ENCODE measurements around the gene MOB1A. TPM values are rescaled to one million over a fixed set of nuclear protein-coding genes. Genes with fewer than 3 reads are reported as not detected.

MOB1A gene
- total RNA-seq, 1 experiment from 2014 or later: 92.6 TPM

- ChIA-PET CTCF (interaction anchor here (0.9 kb wide), 1 partner anchor 21 kb away, joined by 3 read pairs; no protein-coding TSS in a partner anchor), POLR2A (no interaction called here)
- no peak overlapping the region for H3K27ac Mint-ChIP-seq (ENCODE audit: low read depth, unreplicated experiment)
- no TSS peak for BruUV-seq (replicated peaks)
- peaks cover 26% of the 10 kb centered on the region for H3K36me3 Mint-ChIP-seq (ENCODE audit: insufficient read depth, unreplicated experiment)
- H3K4me3 Mint-ChIP-seq (ENCODE audit: unreplicated experiment): no peak overlapping the region
- peaks cover 6% of the 10 kb centered on the region for H3K4me1 Mint-ChIP-seq (ENCODE audit: insufficient read depth, unreplicated experiment)
- intact Hi-C loops (cut with micrococcal nuclease): no loop called here
- H3K27me3 Mint-ChIP-seq (ENCODE audit: insufficient read depth, unreplicated experiment): no peaks in the 10 kb centered on the region
- TF ChIP-seq CTCF (IDR thresholded peaks at IDR 0.05; ENCODE audit: unreplicated experiment): no peak
- H3K9me3 Mint-ChIP-seq (ENCODE audit: unreplicated experiment): no peaks in the 10 kb centered on the region
- DNase-seq (ENCODE audit: unreplicated experiment): peak; percentile 12
Measured at GRCh38 chr2:74142340-74142739, 36.3 kb downstream of the MOB1A start.

DNA sequence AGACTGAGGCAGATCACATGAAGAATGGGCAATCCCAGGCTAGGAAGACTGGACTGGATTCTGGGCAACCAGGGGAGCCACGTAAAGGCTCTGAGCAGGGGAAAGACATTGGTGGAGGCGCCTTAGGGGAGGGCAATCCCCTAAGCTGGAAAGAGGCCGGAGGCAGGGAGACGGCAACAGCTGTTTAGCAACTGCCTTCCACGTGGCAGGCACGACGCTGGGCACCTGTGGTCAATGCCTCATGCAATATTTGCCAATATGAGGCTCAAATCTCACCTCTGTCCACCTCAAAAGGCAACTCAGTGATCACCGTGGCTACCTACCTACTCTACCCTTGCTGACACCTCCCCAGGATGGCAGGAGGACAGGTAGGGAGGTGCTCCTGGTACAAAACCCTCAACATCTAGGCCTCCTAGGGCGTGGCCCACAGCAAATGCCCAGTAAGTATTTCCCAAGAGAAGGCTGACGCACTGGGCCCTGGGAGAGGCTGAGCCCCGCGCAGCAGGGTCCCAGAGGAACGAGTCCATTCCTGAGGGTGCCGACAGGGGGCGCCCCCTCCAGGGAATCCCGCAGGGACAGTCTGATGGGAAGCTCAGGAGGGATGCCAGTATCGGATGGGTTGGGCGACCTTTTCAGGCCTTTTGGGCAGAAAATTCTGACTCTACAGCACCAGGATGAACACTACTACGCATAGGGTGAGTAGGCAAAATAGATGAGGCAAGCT lies 39.9 kb downstream of the MOB1A start:
- POLR2A ChIA-PET: no interaction called here
- no peak overlapping the region for H3K27ac Mint-ChIP-seq (ENCODE audit: low read depth, unreplicated experiment)
- CTCF ChIA-PET: interaction anchor here (2.3 to 2.7 kb wide), 2 partner anchors 9 to 12 kb away, joined by 16 read pairs; partner anchors contain the start of gene BOLA3
- TF ChIP-seq CTCF (IDR thresholded peaks at IDR 0.05; ENCODE audit: unreplicated experiment): no peak
- H3K4me1 Mint-ChIP-seq (ENCODE audit: insufficient read depth, unreplicated experiment): peaks cover 6% of the 10 kb centered on the region
- H3K9me3 Mint-ChIP-seq (ENCODE audit: unreplicated experiment): no peaks in the 10 kb centered on the region
- no peak overlapping the region for H3K4me3 Mint-ChIP-seq (ENCODE audit: unreplicated experiment)
- DNase-seq (ENCODE audit: unreplicated experiment): no peak
- no TSS peak for BruUV-seq (replicated peaks)
- intact Hi-C loops (cut with micrococcal nuclease): no loop called here
- peaks cover 37% of the 10 kb centered on the region for H3K36me3 Mint-ChIP-seq (ENCODE audit: insufficient read depth, unreplicated experiment)
- no peaks in the 10 kb centered on the region for H3K27me3 Mint-ChIP-seq (ENCODE audit: insufficient read depth, unreplicated experiment)

DNA sequence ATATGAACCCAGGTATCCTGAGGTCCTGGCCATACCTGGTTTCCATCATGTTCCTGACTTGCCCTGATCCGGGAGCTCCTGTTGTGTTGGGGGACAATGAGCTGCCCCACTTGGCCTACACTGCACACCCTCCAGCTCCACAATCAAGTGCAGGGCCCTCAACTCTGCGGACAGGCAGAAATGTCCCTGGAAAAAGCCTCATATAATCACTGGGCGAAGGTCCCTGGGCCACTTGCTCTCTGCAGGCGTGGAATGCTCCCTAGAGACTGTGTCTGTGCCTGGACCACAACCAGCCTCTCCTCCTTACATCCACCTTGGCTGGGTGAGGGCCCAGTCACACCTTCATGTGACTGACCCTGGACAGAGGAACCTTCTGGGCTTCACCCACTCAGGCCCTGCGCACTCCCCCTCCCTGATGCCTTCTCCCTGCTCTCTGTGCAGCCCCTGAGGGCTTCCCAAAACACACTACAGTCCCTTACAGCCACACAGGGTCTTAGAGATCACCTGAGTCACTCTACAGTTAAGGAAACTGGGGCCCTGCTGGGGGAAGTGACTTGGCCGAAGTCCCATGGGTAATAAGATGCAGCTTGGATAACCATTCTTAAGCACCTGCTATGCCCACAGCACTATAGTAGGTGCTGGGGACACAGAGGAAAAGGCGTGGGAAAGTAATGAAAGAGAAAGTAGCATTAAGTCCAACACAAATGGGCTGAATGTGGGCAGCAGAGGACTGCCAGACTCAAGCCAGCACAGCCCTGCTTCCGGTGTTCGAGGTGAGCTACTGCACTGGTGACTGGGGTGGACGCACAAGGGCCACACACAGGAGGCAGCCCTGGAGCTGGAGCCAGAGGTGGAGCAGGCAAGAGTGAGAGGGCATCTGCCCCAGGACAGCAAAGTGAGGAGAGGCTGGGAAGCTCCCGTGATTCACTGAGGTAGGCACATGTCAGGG lies 40.8 kb downstream of the MOB1A start:
- Mint-ChIP-seq H3K36me3 (ENCODE audit: insufficient read depth, unreplicated experiment) (peaks cover 38% of the 10 kb centered on the region), H3K4me3 (ENCODE audit: unreplicated experiment) (no peak overlapping the region), H3K4me1 (ENCODE audit: insufficient read depth, unreplicated experiment) (peaks cover 6% of the 10 kb centered on the region), H3K27ac (ENCODE audit: low read depth, unreplicated experiment) (no peak overlapping the region), H3K27me3 (ENCODE audit: insufficient read depth, unreplicated experiment) (no peaks in the 10 kb centered on the region), H3K9me3 (ENCODE audit: unreplicated experiment) (no peaks in the 10 kb centered on the region)
- no peak for DNase-seq (ENCODE audit: unreplicated experiment)
- intact Hi-C loops (cut with micrococcal nuclease): no loop called here
- CTCF ChIA-PET: interaction anchor here (0.5 to 2.7 kb wide), 5 partner anchors 10 to 447 kb away, joined by 3 to 16 read pairs (median 7); partner anchors contain the start of gene BOLA3
- POLR2A ChIA-PET: interaction anchor here (0.6 to 0.9 kb wide), 2 partner anchors 18 to 144 kb away, joined by 3 read pairs; no protein-coding TSS in a partner anchor
- no peak for TF ChIP-seq CTCF (IDR thresholded peaks at IDR 0.05; ENCODE audit: unreplicated experiment)
- BruUV-seq (replicated peaks): no TSS peak

- Mint-ChIP-seq H3K9me3 (ENCODE audit: unreplicated experiment) (no peaks in the 10 kb centered on the region), H3K27ac (ENCODE audit: low read depth, unreplicated experiment) (no peak overlapping the region), H3K4me1 (ENCODE audit: insufficient read depth, unreplicated experiment) (no peaks in the 10 kb centered on the region), H3K36me3 (ENCODE audit: insufficient read depth, unreplicated experiment) (peaks cover 32% of the 10 kb centered on the region), H3K27me3 (ENCODE audit: insufficient read depth, unreplicated experiment) (no peaks in the 10 kb centered on the region), H3K4me3 (ENCODE audit: unreplicated experiment) (no peak overlapping the region)
- BruUV-seq (replicated peaks): no TSS peak
- intact Hi-C loops (cut with micrococcal nuclease): no loop called here
- CTCF ChIA-PET: no interaction called here
- no peak for TF ChIP-seq CTCF (IDR thresholded peaks at IDR 0.05; ENCODE audit: unreplicated experiment)
- POLR2A ChIA-PET: no interaction called here
- no peak for DNase-seq (ENCODE audit: unreplicated experiment)
Measured at GRCh38 chr2:74131901-74132300, 46.8 kb downstream of the MOB1A start.
